Measurements from ENCODE around the gene RNF224. TPM values are rescaled to one million over a fixed set of nuclear protein-coding genes. Genes with fewer than 3 reads are reported as not detected.

RNF224 gene
- total RNA-seq, 1 experiment from 2014 or later, result 3.9 TPM

GRCh38 chr9:137223078-137223970 is 4.0 kb upstream of the RNF224 start:
- peak overlapping the region; percentile 99 for H3K4me2 ChIP-seq
- peak overlapping the region; percentile 79 for H3K27ac ChIP-seq
- no peaks in the 10 kb centered on the region for H3K9me2 ChIP-seq (ENCODE audit: insufficient read depth)
- peak overlapping the region; percentile 81 for H2AFZ ChIP-seq
- no peak for TF ChIP-seq CTCF (conservative IDR thresholded peaks at IDR 0.05)
- no peak for TF ChIP-seq EZH2 (IDR thresholded peaks at IDR 0.05; ENCODE audit: low read depth)
- peaks cover 54% of the 10 kb centered on the region for H3K4me1 ChIP-seq (replicated peaks; ENCODE audit: insufficient read depth)
- intact Hi-C loops (cut with micrococcal nuclease; ENCODE audit: unreplicated experiment), result loop anchor here (1.0 kb wide), 1 partner anchor 25 kb away; no protein-coding TSS in a partner anchor
- no peaks in the 10 kb centered on the region for H4K20me1 ChIP-seq (ENCODE audit: insufficient read depth)
- DNase-seq, result peak; percentile 95 to 99
- H3K4me3 ChIP-seq, result peak overlapping the region; percentile 90
- no peaks in the 10 kb centered on the region for H3K27me3 ChIP-seq (ENCODE audit: insufficient read depth, low read depth)
- CTCF ChIA-PET, result interaction anchor here (0.6 to 0.9 kb wide), 5 partner anchors 13 to 222 kb away, joined by 3 to 8 read pairs (median 5); no protein-coding TSS in a partner anchor
- peaks cover 65% of the 10 kb centered on the region for H3F3A ChIP-seq (ENCODE audit: insufficient read depth, low read depth)
- H3K79me2 ChIP-seq (ENCODE audit: low read depth), result peaks cover 7% of the 10 kb centered on the region; the same call in 1 of the 2 replicates
- POLR2A ChIA-PET (ENCODE audit: unreplicated experiment), result interaction anchor here (0.6 to 1.8 kb wide), 10 partner anchors 13 to 433 kb away, joined by 3 to 18 read pairs (median 11); partner anchors contain the start of genes ANAPC2, SSNA1 and TUBB4B
- no TSS peak for BruUV-seq (replicated peaks)
- no peaks in the 10 kb centered on the region for H3K9me3 ChIP-seq (ENCODE audit: insufficient read depth, low read depth)
- no peaks in the 10 kb centered on the region for H3K36me3 ChIP-seq (ENCODE audit: low read depth)

DNA sequence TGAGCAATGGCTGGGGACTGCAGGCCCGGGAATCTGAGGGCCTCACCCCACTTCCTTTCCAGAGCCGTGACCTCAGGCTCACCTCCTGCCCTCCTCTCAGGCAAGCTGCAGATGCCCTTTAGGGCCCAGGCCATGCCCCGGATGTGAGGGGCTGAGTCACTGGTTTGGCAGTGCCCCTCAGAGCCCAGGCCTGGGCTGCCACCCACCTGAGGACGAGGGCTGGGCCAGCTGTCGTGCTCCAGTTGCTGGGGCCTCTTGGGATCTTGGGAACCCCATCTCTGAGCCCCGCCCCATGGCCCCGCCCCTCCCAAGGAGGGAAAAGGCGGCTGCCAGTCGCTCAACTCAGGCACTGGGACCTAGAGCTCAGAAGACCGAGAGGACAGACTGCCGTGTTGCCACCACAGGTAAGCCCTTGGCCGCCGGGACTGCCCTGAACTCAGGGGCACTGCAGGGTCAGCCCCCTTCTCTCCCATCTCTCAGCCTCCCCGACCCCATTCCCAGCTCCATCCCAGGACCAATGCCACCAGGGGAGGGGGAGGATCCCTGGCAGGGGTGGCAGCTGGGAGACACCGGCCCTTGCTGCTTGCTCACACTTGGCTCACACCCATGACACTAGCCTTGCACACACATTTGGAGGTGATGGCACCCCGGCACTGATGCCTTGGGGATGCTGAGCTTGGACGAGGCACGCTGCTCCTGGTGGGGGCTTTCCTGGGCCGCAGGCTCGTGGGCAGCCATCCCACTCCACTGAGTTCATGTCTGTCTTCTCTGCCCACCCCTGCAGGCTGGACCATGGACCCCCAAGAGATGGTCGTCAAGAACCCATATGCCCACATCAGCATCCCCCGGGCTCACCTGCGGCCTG is 2.2 kb upstream of the RNF224 start, which contains the start of gene CYSRT1:
Gene CYSRT1 (plus strand): TSS at position 345 of the 865 bp plus-strand sequence. CDS start 448 bp downstream, at position 793.
- Histone ChIP-seq H3F3A (ENCODE audit: insufficient read depth, low read depth) (peaks cover 53% of the 10 kb centered on the region), H3K79me2 (ENCODE audit: low read depth) (peaks cover 7% of the 10 kb centered on the region; the same call in 1 of the 2 replicates), H3K27me3 (ENCODE audit: insufficient read depth, low read depth) (no peaks in the 10 kb centered on the region), H3K9me2 (ENCODE audit: insufficient read depth) (no peaks in the 10 kb centered on the region), H2AFZ (peak within 1 kb of the TSS; percentile 81; the same call in 1 of the 2 replicates), H3K4me1 (replicated peaks; ENCODE audit: insufficient read depth) (peaks cover 55% of the 10 kb centered on the region), H3K9me3 (ENCODE audit: insufficient read depth, low read depth) (no peaks in the 10 kb centered on the region), H3K4me2 (peak within 1 kb of the TSS; percentile 99), H3K4me3 (peak within 1 kb of the TSS; percentile 90), H4K20me1 (ENCODE audit: insufficient read depth) (no peaks in the 10 kb centered on the region), H3K36me3 (ENCODE audit: low read depth) (no peaks in the 10 kb centered on the region), H3K27ac (peak within 1 kb of the TSS; percentile 79)
- ChIA-PET CTCF (interaction anchor here (0.6 kb wide), 2 partner anchors 34 to 171 kb away, joined by 3 to 9 read pairs; partner anchors contain the start of gene ENTPD2), POLR2A (ENCODE audit: unreplicated experiment) (interaction anchor here (0.6 to 1.0 kb wide), 5 partner anchors 13 to 436 kb away, joined by 3 to 6 read pairs (median 3); no protein-coding TSS in a partner anchor)
- TF ChIP-seq EZH2 (IDR thresholded peaks at IDR 0.05; ENCODE audit: low read depth), result no peak
- TF ChIP-seq CTCF (conservative IDR thresholded peaks at IDR 0.05), result no peak
- TSS peak; percentile 74 for BruUV-seq (replicated peaks)
- DNase-seq, result peak; percentile 81 to 93
- intact Hi-C loops (cut with micrococcal nuclease; ENCODE audit: unreplicated experiment), result no loop called here

Measured in PC-9 (cell line).